ENCODE data around the gene HARS2.
"Not testable (repeated sequence)": the region's sequence is repeated elsewhere in the genome, so short reads cannot be mapped to it uniquely, and the experiment has no call there.

HARS2 gene

GRCh38 chr5:140690941-140691924 is at the start of gene HARS2, which contains the start of gene HARS1:
TSS of gene HARS2 (plus strand) at chr5:140691455. CDS start at chr5:140691649, 194 bp downstream.
TSS of gene HARS1 (minus strand) at chr5:140691370. CDS start at chr5:140691304, 66 bp downstream.
- peak; percentile 74 for DNase-seq

GRCh38 chr5:140641716-140642115 is 49.5 kb upstream of the HARS2 start:
- no peak for DNase-seq

- DNase-seq = no peak
Measured at GRCh38 chr5:140642718-140643117, 48.5 kb upstream of the HARS2 start.

- no peak for DNase-seq
Measured at GRCh38 chr5:140647042-140647419, 44.2 kb upstream of the HARS2 start.

- no peak for DNase-seq
Measured at GRCh38 chr5:140658870-140659269, 32.4 kb upstream of the HARS2 start.

GRCh38 chr5:140660371-140660770 is 30.9 kb upstream of the HARS2 start:
- not testable (repeated sequence) for DNase-seq

- DNase-seq = no peak
Measured at GRCh38 chr5:140664030-140664358, 27.3 kb upstream of the HARS2 start.

GRCh38 chr5:140664359-140665119 is 26.7 kb upstream of the HARS2 start, which contains the start of gene WDR55:
TSS of gene WDR55 (plus strand) at chr5:140664904. CDS start at chr5:140664913, 9 bp downstream.
- peak; percentile 92 for DNase-seq

GRCh38 chr5:140671035-140671434 is 20.2 kb upstream of the HARS2 start:
- DNase-seq = not testable (repeated sequence)

GRCh38 chr5:140671472-140672125 is 19.7 kb upstream of the HARS2 start:
- no peak for DNase-seq

- DNase-seq = no peak
Measured at GRCh38 chr5:140672455-140673186, 18.6 kb upstream of the HARS2 start.

GRCh38 chr5:140673187-140673976 is 17.9 kb upstream of the HARS2 start, which contains the start of gene DND1:
TSS of gene DND1 (minus strand) at chr5:140673576. CDS start at chr5:140673542, 34 bp downstream.
- no peak for DNase-seq

- DNase-seq = no peak
Measured at GRCh38 chr5:140674211-140674610, 17.0 kb upstream of the HARS2 start.

- no peak for DNase-seq
Measured at GRCh38 chr5:140674629-140675028, 16.6 kb upstream of the HARS2 start.

GRCh38 chr5:140677947-140678346 is 13.3 kb upstream of the HARS2 start:
- no peak for DNase-seq

- no peak for DNase-seq
Measured at GRCh38 chr5:140678993-140679392, 12.3 kb upstream of the HARS2 start.

- DNase-seq = no peak
Measured at GRCh38 chr5:140690376-140690932, 801 bp upstream of the HARS2 start.

GRCh38 chr5:140694276-140694675 is 3.0 kb downstream of the HARS2 start:
- DNase-seq = no peak

- DNase-seq = no peak
Measured at GRCh38 chr5:140696891-140697492, 5.7 kb downstream of the HARS2 start.

All from GOT3 (cell line).